Measurements from ENCODE around the gene SLC16A12.
"Not testable (repeated sequence)": the region's sequence is repeated elsewhere in the genome, so short reads cannot be mapped to it uniquely, and the experiment has no call there.

Gene SLC16A12

GRCh38 chr10:89416465-89416864, 118.9 kb downstream of the SLC16A12 start:
- H3K9me3 ChIP-seq: no peaks in the 10 kb centered on the region
- H3K4me3 ChIP-seq (ENCODE audit: low read depth in 1 of 2, low read length in 1 of 2): peak overlapping the region; percentile 96 to 97
- peaks cover 16% of the 10 kb centered on the region for H3K27me3 ChIP-seq
- H3K27ac ChIP-seq: no peak overlapping the region
- no peak for TF ChIP-seq CTCF (IDR thresholded peaks at IDR 0.05)
- H3K36me3 ChIP-seq: peaks cover 17% of the 10 kb centered on the region
- H3K4me1 ChIP-seq (ENCODE audit: control insufficient read depth in 1 of 2, insufficient read depth in 1 of 2, low read depth in 1 of 2, low read length in 1 of 2): peaks cover 23 to 25% of the 10 kb centered on the region in 2 experiments

GRCh38 chr10:89414879-89415821, 120.2 kb downstream of the SLC16A12 start:
- H3K9me3 ChIP-seq: no peaks in the 10 kb centered on the region
- peaks cover 16% of the 10 kb centered on the region for H3K27me3 ChIP-seq
- peak overlapping the region; percentile 94 for H3K27ac ChIP-seq
- peaks cover 13% of the 10 kb centered on the region for H3K36me3 ChIP-seq
- TF ChIP-seq CTCF (IDR thresholded peaks at IDR 0.05): peak; percentile 5
- peak overlapping the region; percentile 96 to 97 for H3K4me3 ChIP-seq (ENCODE audit: low read depth in 1 of 2, low read length in 1 of 2)
- H3K4me1 ChIP-seq (ENCODE audit: control insufficient read depth in 1 of 2, insufficient read depth in 1 of 2, low read depth in 1 of 2, low read length in 1 of 2): peaks cover 23 to 25% of the 10 kb centered on the region in 2 experiments

GRCh38 chr10:89414146-89414878, 121.1 kb downstream of the SLC16A12 start, which contains the start of gene IFIT5:
TSS of gene IFIT5 (plus strand) at chr10:89414568. CDS start at chr10:89414799, 231 bp downstream.
- no peak for TF ChIP-seq CTCF (IDR thresholded peaks at IDR 0.05)
- H3K27me3 ChIP-seq: peaks cover 16% of the 10 kb centered on the region
- H3K4me1 ChIP-seq (ENCODE audit: control insufficient read depth in 1 of 2, insufficient read depth in 1 of 2, low read depth in 1 of 2, low read length in 1 of 2): peaks cover 23 to 25% of the 10 kb centered on the region in 2 experiments
- no peaks in the 10 kb centered on the region for H3K9me3 ChIP-seq
- H3K27ac ChIP-seq: peak within 1 kb of the TSS; percentile 94
- H3K4me3 ChIP-seq (ENCODE audit: low read depth in 1 of 2, low read length in 1 of 2): peak within 1 kb of the TSS; percentile 96 to 97
- H3K36me3 ChIP-seq: peaks cover 13% of the 10 kb centered on the region

- H3K9me3 ChIP-seq: no peaks in the 10 kb centered on the region
- H3K36me3 ChIP-seq: peaks cover 13% of the 10 kb centered on the region
- H3K27ac ChIP-seq: peak overlapping the region; percentile 94
- no peak for TF ChIP-seq CTCF (IDR thresholded peaks at IDR 0.05)
- peak overlapping the region; percentile 96 to 97 for H3K4me3 ChIP-seq (ENCODE audit: low read depth in 1 of 2, low read length in 1 of 2)
- peaks cover 23 to 25% of the 10 kb centered on the region in 2 experiments for H3K4me1 ChIP-seq (ENCODE audit: control insufficient read depth in 1 of 2, insufficient read depth in 1 of 2, low read depth in 1 of 2, low read length in 1 of 2)
- H3K27me3 ChIP-seq: peaks cover 16% of the 10 kb centered on the region
These were observed 121.9 kb downstream of the SLC16A12 start for GRCh38 chr10:89413398-89413912.

GRCh38 chr10:89412276-89412675, 123.1 kb downstream of the SLC16A12 start:
- not testable (repeated sequence) for H3K4me3 ChIP-seq (ENCODE audit: low read depth in 1 of 2, low read length in 1 of 2); H3K9me3 ChIP-seq; H3K27ac ChIP-seq; H3K36me3 ChIP-seq
- Histone ChIP-seq H3K27me3 (peaks cover 16% of the 10 kb centered on the region), H3K4me1 (ENCODE audit: control insufficient read depth in 1 of 2, insufficient read depth in 1 of 2, low read depth in 1 of 2, low read length in 1 of 2) (peaks cover 23 to 25% of the 10 kb centered on the region in 2 experiments)

GRCh38 chr10:89411135-89411534, 124.3 kb downstream of the SLC16A12 start:
- H3K4me1 ChIP-seq (ENCODE audit: control insufficient read depth in 1 of 2, insufficient read depth in 1 of 2, low read depth in 1 of 2, low read length in 1 of 2): peaks cover 19 to 20% of the 10 kb centered on the region in 2 experiments
- H3K9me3 ChIP-seq; H3K27me3 ChIP-seq; H3K27ac ChIP-seq; H3K4me3 ChIP-seq (ENCODE audit: low read depth in 1 of 2, low read length in 1 of 2); H3K36me3 ChIP-seq: not testable (repeated sequence)

GRCh38 chr10:89410551-89410950, 124.8 kb downstream of the SLC16A12 start:
- H3K27ac ChIP-seq; H3K4me3 ChIP-seq (ENCODE audit: low read depth in 1 of 2, low read length in 1 of 2); H3K27me3 ChIP-seq; H3K9me3 ChIP-seq; H3K36me3 ChIP-seq: not testable (repeated sequence)
- peaks cover 14% of the 10 kb centered on the region in 2 experiments for H3K4me1 ChIP-seq (ENCODE audit: control insufficient read depth in 1 of 2, insufficient read depth in 1 of 2, low read depth in 1 of 2, low read length in 1 of 2)

GRCh38 chr10:89409282-89409681, 126.1 kb downstream of the SLC16A12 start:
- not testable (repeated sequence) for H3K27me3 ChIP-seq; H3K4me3 ChIP-seq (ENCODE audit: low read depth in 1 of 2, low read length in 1 of 2); H3K9me3 ChIP-seq; H3K27ac ChIP-seq; H3K36me3 ChIP-seq; H3K4me1 ChIP-seq (ENCODE audit: control insufficient read depth in 1 of 2, insufficient read depth in 1 of 2, low read depth in 1 of 2, low read length in 1 of 2)

GRCh38 chr10:89407792-89408191, 127.6 kb downstream of the SLC16A12 start:
- not testable (repeated sequence) for H3K4me1 ChIP-seq (ENCODE audit: control insufficient read depth in 1 of 2, insufficient read depth in 1 of 2, low read depth in 1 of 2, low read length in 1 of 2); H3K27me3 ChIP-seq; H3K27ac ChIP-seq; H3K4me3 ChIP-seq (ENCODE audit: low read depth in 1 of 2, low read length in 1 of 2); H3K9me3 ChIP-seq; H3K36me3 ChIP-seq
